Measurements from ENCODE around the gene DAP3.
"Not testable (repeated sequence)": the region's sequence is repeated elsewhere in the genome, so short reads cannot be mapped to it uniquely, and the experiment has no call there.

The DAP3 gene

GRCh38 chr1:155680531-155680930 is 8.4 kb upstream of the DAP3 start:
- Histone ChIP-seq H3K9me3 (ENCODE audit: control insufficient read depth, low read length) (no peaks in the 10 kb centered on the region), H3K36me3 (ENCODE audit: control insufficient read depth, insufficient read depth, low read length) (no peaks in the 10 kb centered on the region), H3K27ac (no peak overlapping the region), H3K4me2 (ENCODE audit: low read length) (no peak overlapping the region), H3K4me1 (no peaks in the 10 kb centered on the region), H2AFZ (no peak overlapping the region), H3K9ac (no peak overlapping the region), H3K79me2 (peaks cover 17% of the 10 kb centered on the region), H3K4me3 (ENCODE audit: low read depth, low read length) (no peak overlapping the region), H3K27me3 (ENCODE audit: control insufficient read depth, insufficient read depth, low read length) (no peaks in the 10 kb centered on the region)
- no peak for TF ChIP-seq CTCF (IDR thresholded peaks at IDR 0.05)

GRCh38 chr1:155681776-155682175 is 7.1 kb upstream of the DAP3 start:
- Histone ChIP-seq H3K27ac (no peak overlapping the region), H3K4me2 (ENCODE audit: low read length) (no peak overlapping the region), H3K36me3 (ENCODE audit: control insufficient read depth, insufficient read depth, low read length) (no peaks in the 10 kb centered on the region), H3K79me2 (peaks cover 21% of the 10 kb centered on the region), H3K27me3 (ENCODE audit: control insufficient read depth, insufficient read depth, low read length) (no peaks in the 10 kb centered on the region), H3K9me3 (ENCODE audit: control insufficient read depth, low read length) (no peaks in the 10 kb centered on the region), H3K9ac (no peak overlapping the region), H2AFZ (no peak overlapping the region), H3K4me1 (no peaks in the 10 kb centered on the region), H3K4me3 (ENCODE audit: low read depth, low read length) (no peak overlapping the region)
- TF ChIP-seq CTCF (IDR thresholded peaks at IDR 0.05): no peak

GRCh38 chr1:155687705-155688323 is 1.1 kb upstream of the DAP3 start:
- H3K36me3 ChIP-seq (ENCODE audit: control insufficient read depth, insufficient read depth, low read length); H3K4me1 ChIP-seq; H3K27me3 ChIP-seq (ENCODE audit: control insufficient read depth, insufficient read depth, low read length); H3K9me3 ChIP-seq (ENCODE audit: control insufficient read depth, low read length): not testable (repeated sequence)
- Histone ChIP-seq H3K4me2 (ENCODE audit: low read length) (peak overlapping the region; percentile 95), H3K79me2 (peaks cover 25% of the 10 kb centered on the region), H2AFZ (peak overlapping the region; percentile 92), H3K4me3 (ENCODE audit: low read depth, low read length) (peak overlapping the region; percentile 98), H3K27ac (peak overlapping the region; percentile 98), H3K9ac (peak overlapping the region; percentile 37)

DNA sequence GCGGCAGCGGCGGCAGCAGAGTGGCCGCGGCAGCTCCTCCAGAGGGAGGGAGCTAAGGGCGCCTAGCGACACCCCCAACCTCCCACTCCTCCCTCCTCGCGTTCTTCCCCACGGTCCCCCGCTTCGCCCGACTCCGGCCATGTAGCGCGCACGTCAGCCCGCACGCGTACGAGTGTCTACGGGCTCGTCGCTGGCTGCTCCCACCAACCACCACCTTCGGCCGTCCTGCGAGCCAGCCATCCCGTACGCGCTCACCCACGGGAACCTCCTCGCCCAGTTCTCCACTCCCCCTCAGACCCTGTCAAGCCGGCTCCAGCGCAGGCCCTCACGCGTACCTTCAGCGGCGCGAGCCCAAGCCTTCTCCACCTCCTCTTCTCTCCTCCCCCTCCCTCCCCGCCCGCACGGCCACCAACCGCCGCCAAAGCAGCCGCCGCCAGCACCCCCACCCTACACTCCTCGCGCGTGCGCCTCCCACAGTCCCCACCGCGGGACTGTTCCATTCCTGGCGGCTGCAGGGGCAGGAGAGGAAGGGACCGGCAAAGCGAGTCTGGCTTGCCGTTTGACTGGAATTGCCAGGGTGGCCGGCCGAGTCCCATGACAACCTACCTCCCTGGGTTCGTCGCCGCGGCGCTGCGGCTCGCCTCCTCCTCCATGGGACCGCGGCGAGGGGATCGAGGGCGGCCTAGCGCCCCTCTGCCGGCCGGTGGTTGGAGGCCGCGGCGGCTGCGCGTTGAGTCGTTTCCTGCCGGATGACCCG is 389 bp upstream of the DAP3 start, which contains the start of gene YY1AP1:
TSS of gene YY1AP1 (minus strand) at position 451 of the 757 bp plus-strand sequence. CDS start 8,338 bp downstream, outside the sequence.
- H3K79me2 ChIP-seq: peaks cover 20% of the 10 kb centered on the region
- peak within 1 kb of the TSS; percentile 95 for H3K4me2 ChIP-seq (ENCODE audit: low read length)
- no peak for TF ChIP-seq CTCF (IDR thresholded peaks at IDR 0.05)
- no peaks in the 10 kb centered on the region for H3K27me3 ChIP-seq (ENCODE audit: control insufficient read depth, insufficient read depth, low read length)
- peak within 1 kb of the TSS; percentile 67 for H3K9ac ChIP-seq
- peak within 1 kb of the TSS; percentile 98 for H3K27ac ChIP-seq
- peak within 1 kb of the TSS; percentile 92 for H2AFZ ChIP-seq
- no peaks in the 10 kb centered on the region for H3K9me3 ChIP-seq (ENCODE audit: control insufficient read depth, low read length)
- H3K36me3 ChIP-seq (ENCODE audit: control insufficient read depth, insufficient read depth, low read length): no peaks in the 10 kb centered on the region
- H3K4me1 ChIP-seq: peaks cover 6% of the 10 kb centered on the region
- H3K4me3 ChIP-seq (ENCODE audit: low read depth, low read length): peak within 1 kb of the TSS; percentile 98

GRCh38 chr1:155691992-155692528 is 3.2 kb downstream of the DAP3 start:
- Histone ChIP-seq H3K4me2 (ENCODE audit: low read length) (no peak overlapping the region), H3K27me3 (ENCODE audit: control insufficient read depth, insufficient read depth, low read length) (no peaks in the 10 kb centered on the region), H3K36me3 (ENCODE audit: control insufficient read depth, insufficient read depth, low read length) (no peaks in the 10 kb centered on the region), H3K9me3 (ENCODE audit: control insufficient read depth, low read length) (no peaks in the 10 kb centered on the region), H3K79me2 (peaks cover 12% of the 10 kb centered on the region), H3K9ac (no peak overlapping the region), H2AFZ (no peak overlapping the region), H3K4me1 (peaks cover 8% of the 10 kb centered on the region), H3K4me3 (ENCODE audit: low read depth, low read length) (no peak overlapping the region), H3K27ac (no peak overlapping the region)
- no peak for TF ChIP-seq CTCF (IDR thresholded peaks at IDR 0.05)

All from parathyroid adenoma (tissue), 2 donors.